Activated gamma-delta T cell treated with Interleukin-2 at 50 U/mL for 16 hours (primary cell): Measurements from ENCODE around the gene CTSL.

Source experiments
- DNase-seq: peaks from one replicate; pipeline ENCODE4 v3.0.0-alpha.2; 2020

CTSL gene

GRCh38 chr9:87701931-87702421 lies 23.9 kb upstream of the CTSL start:
- no peak for DNase-seq

GRCh38 chr9:87702921-87703320 lies 23.0 kb upstream of the CTSL start:
- no peak for DNase-seq

- DNase-seq = no peak
These were observed 22.2 kb upstream of the CTSL start for GRCh38 chr9:87703636-87704276.

GRCh38 chr9:87704342-87704741 lies 21.6 kb upstream of the CTSL start:
- DNase-seq = no peak

GRCh38 chr9:87706066-87706739 lies 19.7 kb upstream of the CTSL start:
- DNase-seq = no peak

GRCh38 chr9:87707805-87708506 lies 18.0 kb upstream of the CTSL start:
- DNase-seq = no peak

- no peak for DNase-seq
These were observed 17.4 kb upstream of the CTSL start for GRCh38 chr9:87708546-87708945.

- no peak for DNase-seq
These were observed 16.8 kb upstream of the CTSL start for GRCh38 chr9:87708986-87709728.

- DNase-seq = no peak
These were observed 15.5 kb upstream of the CTSL start for GRCh38 chr9:87710443-87710842.

GRCh38 chr9:87711857-87712800 lies 13.8 kb upstream of the CTSL start:
- no peak for DNase-seq

GRCh38 chr9:87712801-87713277 lies 13.1 kb upstream of the CTSL start:
- DNase-seq = no peak

- no peak for DNase-seq
These were observed 12.5 kb upstream of the CTSL start for GRCh38 chr9:87713278-87713987.

- DNase-seq = no peak
These were observed 12.0 kb upstream of the CTSL start for GRCh38 chr9:87713988-87714330.

GRCh38 chr9:87714819-87715218 lies 11.1 kb upstream of the CTSL start:
- no peak for DNase-seq

GRCh38 chr9:87716141-87716540 lies 9.8 kb upstream of the CTSL start:
- no peak for DNase-seq

- no peak for DNase-seq
These were observed 8.5 kb upstream of the CTSL start for GRCh38 chr9:87717456-87717855.

GRCh38 chr9:87718231-87718630 lies 7.7 kb upstream of the CTSL start:
- no peak for DNase-seq

- DNase-seq = no peak
These were observed 6.9 kb upstream of the CTSL start for GRCh38 chr9:87718852-87719612.

- DNase-seq = no peak
These were observed 5.7 kb upstream of the CTSL start for GRCh38 chr9:87720173-87720572.

GRCh38 chr9:87722393-87723088 lies 3.4 kb upstream of the CTSL start:
- DNase-seq = no peak
